CD4-positive, alpha-beta T cell treated with Interleukin-15 for 4 hours (primary cell): ENCODE results near the gene PRMT7.

Experiments used
- DNase-seq: peaks from one replicate; pipeline ENCODE4 v3.0.0-alpha.2; 2020; ENCODE audit warnings: low spot score

Gene PRMT7

GRCh38 chr16:68310774-68311511, at the start of gene PRMT7, which contains the start of gene SLC7A6OS:
TSS of gene PRMT7 (plus strand) at chr16:68311019. CDS start at chr16:68315980, 4,961 bp downstream.
TSS of gene SLC7A6OS (minus strand) at chr16:68310946. CDS start at chr16:68310926, 20 bp downstream.
- peak; percentile 89 for DNase-seq

GRCh38 chr16:68263559-68264127, 47.2 kb upstream of the PRMT7 start:
- no peak for DNase-seq

GRCh38 chr16:68264128-68265077, 46.4 kb upstream of the PRMT7 start, which contains the start of gene SLC7A6:
TSS of gene SLC7A6 (plus strand) at chr16:68264526. CDS start at chr16:68274727, 10,201 bp downstream.
- peak; percentile 82 for DNase-seq

GRCh38 chr16:68265078-68265920, 45.5 kb upstream of the PRMT7 start:
- DNase-seq, result peak; percentile 45

GRCh38 chr16:68267612-68268405, 43.0 kb upstream of the PRMT7 start:
- no peak for DNase-seq

GRCh38 chr16:68269793-68270192, 41.0 kb upstream of the PRMT7 start:
- DNase-seq, result no peak

GRCh38 chr16:68270353-68270752, 40.5 kb upstream of the PRMT7 start:
- peak; percentile 55 for DNase-seq

- peak; percentile 57 for DNase-seq
Observed at GRCh38 chr16:68272507-68273209, 38.2 kb upstream of the PRMT7 start.

- no peak for DNase-seq
Observed at GRCh38 chr16:68273459-68273858, 37.4 kb upstream of the PRMT7 start.

GRCh38 chr16:68273896-68274295, 36.9 kb upstream of the PRMT7 start:
- no peak for DNase-seq

GRCh38 chr16:68274441-68274840, 36.4 kb upstream of the PRMT7 start:
- DNase-seq, result no peak

GRCh38 chr16:68275611-68276191, 35.1 kb upstream of the PRMT7 start:
- peak; percentile 66 for DNase-seq

GRCh38 chr16:68276223-68276622, 34.6 kb upstream of the PRMT7 start:
- no peak for DNase-seq

- DNase-seq, result no peak
Observed at GRCh38 chr16:68279726-68280558, 30.9 kb upstream of the PRMT7 start.

- DNase-seq, result no peak
Observed at GRCh38 chr16:68281368-68282063, 29.3 kb upstream of the PRMT7 start.

GRCh38 chr16:68282064-68282452, 28.8 kb upstream of the PRMT7 start:
- no peak for DNase-seq

- no peak for DNase-seq
Observed at GRCh38 chr16:68283346-68283745, 27.5 kb upstream of the PRMT7 start.
